SH-SY5Y (cell line): Measurements from ENCODE around the gene NKD1.

ENCODE experiments used
- GATA2 ChIP-seq: IDR thresholded peaks from 2 replicates; pipeline ENCODE4 v1.6.1; 2011; ENCODE audit warnings: mild to moderate bottlenecking, low read depth, low read length
- GATA3 ChIP-seq: IDR thresholded peaks from 2 replicates; pipeline ENCODE4 v1.6.1; 2011; ENCODE audit warnings: low read depth, mild to moderate bottlenecking, low read length, moderate library complexity

GRCh38 chr16:50613281-50613963 is 65.2 kb downstream of the NKD1 start:
- TF ChIP-seq GATA2 (no peak), GATA3 (no peak)
